ENCODE data around the gene TULP1.

The TULP1 gene

GRCh38 chr6:35454391-35455110, 58.1 kb downstream of the TULP1 start:
- DNase-seq = no peak

GRCh38 chr6:35453236-35453635, 59.5 kb downstream of the TULP1 start:
- DNase-seq = no peak

GRCh38 chr6:35452183-35453090, 60.3 kb downstream of the TULP1 start, which contains the start of gene FANCE:
TSS of gene FANCE (plus strand) at chr6:35452338. CDS start at chr6:35452546, 208 bp downstream.
- DNase-seq = peak; percentile 44 to 90

- DNase-seq = peak in 1 of 2 donors; percentile 34
Measured at GRCh38 chr6:35451354-35452182, 61.1 kb downstream of the TULP1 start.

- peak in 1 of 2 donors; percentile 70 for DNase-seq
Measured at GRCh38 chr6:35449287-35449881, 63.3 kb downstream of the TULP1 start.

GRCh38 chr6:35448191-35448590, 64.5 kb downstream of the TULP1 start:
- no peak for DNase-seq

All from bone marrow (tissue), 2 donors.